ENCODE results near the gene SYP.

SYP gene

DNA sequence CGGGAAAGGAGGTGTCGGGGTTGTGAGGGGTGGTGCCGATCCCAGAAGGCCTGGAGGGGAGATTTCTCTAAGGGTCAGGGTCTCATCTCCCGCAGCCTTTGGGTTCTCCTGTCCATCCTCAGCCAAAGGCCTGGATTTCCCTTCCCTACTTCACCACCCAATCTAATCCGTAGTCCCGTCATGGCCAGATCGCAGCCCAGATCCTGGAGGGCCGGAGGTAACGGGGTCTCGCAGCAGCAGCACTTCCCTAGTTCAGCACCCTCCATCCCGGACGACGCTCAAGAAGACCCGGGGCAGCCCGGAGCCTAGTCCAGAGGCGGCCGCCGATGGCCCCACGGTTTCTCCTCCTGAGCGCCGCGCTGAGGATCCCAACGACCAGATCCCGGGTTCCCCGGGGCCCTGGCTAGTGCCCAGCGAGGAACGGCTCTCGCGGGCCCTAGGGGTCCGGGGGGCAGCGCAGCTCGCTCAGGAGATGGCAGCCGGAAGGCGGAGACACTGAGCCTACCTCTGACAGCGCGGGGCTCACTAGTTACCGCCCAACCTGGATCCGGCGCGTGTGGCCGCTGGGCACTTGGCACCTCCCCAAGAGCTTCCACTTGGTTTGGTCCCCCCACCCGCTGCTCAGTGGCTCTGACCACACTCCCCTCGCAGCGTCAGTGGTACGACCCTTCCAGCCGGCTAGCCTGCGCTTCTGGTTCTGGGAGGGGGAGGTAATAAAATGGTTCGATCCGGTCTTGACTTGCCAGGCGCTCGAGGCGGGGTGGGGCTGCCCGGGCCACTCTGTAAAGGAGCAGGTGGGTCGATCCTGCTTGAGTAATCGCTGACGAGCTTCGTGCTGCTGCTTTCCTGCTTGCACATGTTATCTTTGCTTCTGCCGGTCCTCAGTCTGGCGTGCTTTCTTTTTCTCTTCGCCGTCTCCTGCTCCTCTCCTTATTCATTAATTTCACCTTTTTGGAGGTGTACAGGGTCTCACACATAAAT, 33.8 kb downstream of the SYP start:
- no peaks in the 10 kb centered on the region for H3K27me3 ChIP-seq (ENCODE audit: low read depth, low read length)
- H3K4me2 ChIP-seq (ENCODE audit: low read length): peak overlapping the region; percentile 90
- H3K36me3 ChIP-seq (replicated peaks; ENCODE audit: low read depth, low read length): no peaks in the 10 kb centered on the region
- H4K20me1 ChIP-seq (ENCODE audit: insufficient read depth, low read length): no peaks in the 10 kb centered on the region
- peak overlapping the region; percentile 70 for H3K4me3 ChIP-seq (ENCODE audit: low read length)
- no peaks in the 10 kb centered on the region for H3K9me3 ChIP-seq (ENCODE audit: insufficient read depth, low read length)
- no peaks in the 10 kb centered on the region for H3K79me2 ChIP-seq (ENCODE audit: low read length)
- H3K4me1 ChIP-seq (ENCODE audit: low read length): peaks cover 27% of the 10 kb centered on the region
- H3K9ac ChIP-seq (ENCODE audit: low read length): peak overlapping the region; percentile 56; the same call in 1 of the 2 replicates
- TF ChIP-seq EZH2phosphoT487 (IDR thresholded peaks at IDR 0.05; ENCODE audit: low read depth) (no peak), CTCF (IDR thresholded peaks at IDR 0.05; ENCODE audit: low read depth, low read length) (no peak)
- H3K27ac ChIP-seq (ENCODE audit: low read length): peak overlapping the region; percentile 51; the same call in 1 of the 2 replicates
- H2AFZ ChIP-seq (ENCODE audit: low read depth, low read length): no peak overlapping the region

- peak overlapping the region; percentile 82 for H3K4me3 ChIP-seq (ENCODE audit: low read length)
- H3K36me3 ChIP-seq (replicated peaks; ENCODE audit: low read depth, low read length): no peaks in the 10 kb centered on the region
- H3K79me2 ChIP-seq (ENCODE audit: low read length): no peaks in the 10 kb centered on the region
- no peaks in the 10 kb centered on the region for H3K27me3 ChIP-seq (ENCODE audit: low read depth, low read length)
- no peak overlapping the region for H3K27ac ChIP-seq (ENCODE audit: low read length)
- no peaks in the 10 kb centered on the region for H4K20me1 ChIP-seq (ENCODE audit: insufficient read depth, low read length)
- peak overlapping the region; percentile 92 for H3K4me2 ChIP-seq (ENCODE audit: low read length)
- H3K9me3 ChIP-seq (ENCODE audit: insufficient read depth, low read length): no peaks in the 10 kb centered on the region
- TF ChIP-seq CTCF (IDR thresholded peaks at IDR 0.05; ENCODE audit: low read depth, low read length): no peak
- TF ChIP-seq EZH2phosphoT487 (IDR thresholded peaks at IDR 0.05; ENCODE audit: low read depth): no peak
- no peak overlapping the region for H2AFZ ChIP-seq (ENCODE audit: low read depth, low read length)
- H3K9ac ChIP-seq (ENCODE audit: low read length): no peak overlapping the region
- peaks cover 27% of the 10 kb centered on the region for H3K4me1 ChIP-seq (ENCODE audit: low read length)
These were observed 35.2 kb downstream of the SYP start for GRCh38 chrX:49164589-49165360.

- Histone ChIP-seq H3K4me1 (ENCODE audit: low read length) (peaks cover 21% of the 10 kb centered on the region), H3K36me3 (replicated peaks; ENCODE audit: low read depth, low read length) (no peaks in the 10 kb centered on the region), H3K4me3 (ENCODE audit: low read length) (peak overlapping the region; percentile 82), H2AFZ (ENCODE audit: low read depth, low read length) (peak overlapping the region; percentile 83; the same call in 1 of the 2 replicates), H3K27ac (ENCODE audit: low read length) (peak overlapping the region; percentile 75), H3K9ac (ENCODE audit: low read length) (peak overlapping the region; percentile 96), H4K20me1 (ENCODE audit: insufficient read depth, low read length) (no peaks in the 10 kb centered on the region), H3K27me3 (ENCODE audit: low read depth, low read length) (no peaks in the 10 kb centered on the region), H3K4me2 (ENCODE audit: low read length) (peak overlapping the region; percentile 92), H3K79me2 (ENCODE audit: low read length) (no peaks in the 10 kb centered on the region), H3K9me3 (ENCODE audit: insufficient read depth, low read length) (no peaks in the 10 kb centered on the region)
- TF ChIP-seq EZH2phosphoT487 (IDR thresholded peaks at IDR 0.05; ENCODE audit: low read depth) (no peak), CTCF (IDR thresholded peaks at IDR 0.05; ENCODE audit: low read depth, low read length) (peak; percentile 58)
These were observed 36.2 kb downstream of the SYP start for GRCh38 chrX:49163555-49164419.
